K562 (cell line): ENCODE measurements around the gene CSTF2T. TPM values are rescaled to one million over a fixed set of nuclear protein-coding genes. Genes with fewer than 3 reads are reported as not detected.

Experiments
- ADNP ChIP-seq: fragments of 200-800 bp; sonication (Bioruptor generic); IDR thresholded peaks from 2 replicates; pipeline ENCODE4 v1.6.1; 2016; ENCODE audit warnings: missing genetic modification characterization, missing compliant biosample characterization
- ARID3A ChIP-seq: IDR thresholded peaks from 2 replicates; pipeline ENCODE4 v1.6.1; 2012; ENCODE audit warnings: low read depth, low read length, improper control_type of control experiment, borderline replicate concordance
- CREBBP ChIP-seq: IDR thresholded peaks from one replicate; pipeline ENCODE4 v1.6.1; 2012; ENCODE audit warnings: low read depth, mild to moderate bottlenecking, control low read depth, inconsistent platforms, low read length
- ETV5 ChIP-seq: sonication (generic); formaldehyde crosslinking; IDR thresholded peaks from 2 replicates; pipeline ENCODE4 v1.4.0; 2020; ENCODE audit warnings: low read depth, mild to moderate bottlenecking, missing genetic modification reagents
- GTF2E2 ChIP-seq: fragments of 200-800 bp; sonication (Bioruptor generic); IDR thresholded peaks from 2 replicates; pipeline ENCODE4 v1.6.1; 2016; ENCODE audit warnings: missing genetic modification characterization, missing compliant biosample characterization
- KAT8 ChIP-seq: fragments of 450-650 bp; IDR thresholded peaks from 2 replicates; pipeline ENCODE4 v1.6.1; 2016; ENCODE audit warnings: low read depth, mild to moderate bottlenecking
- L3MBTL2 ChIP-seq: fragments of 450-650 bp; IDR thresholded peaks from 2 replicates; pipeline ENCODE4 v1.6.1; 2016; ENCODE audit warnings: mild to moderate bottlenecking, moderate library complexity
- MAZ ChIP-seq, 2 experiments: fragments of 450-650 bp in 1 of 2; sonication (generic) in 1 of 2; formaldehyde crosslinking; IDR thresholded peaks in 1 of 2; conservative IDR thresholded peaks in 1 of 2; 2 replicates each; pipeline versions ENCODE4 v1.4.0 to v1.5.0; 2020; ENCODE audit warnings: mild to moderate bottlenecking in 1 of 2, missing genetic modification reagents in 1 of 2
- PHF20 ChIP-seq: fragments of 450-650 bp; IDR thresholded peaks from 2 replicates; pipeline ENCODE4 v1.6.1; 2018; ENCODE audit not compliant: partially characterized antibody
- POLR3A ChIP-seq: IDR thresholded peaks from 2 replicates; pipeline ENCODE4 v1.6.1; 2011; ENCODE audit warnings: borderline replicate concordance, mild to moderate bottlenecking, moderate library complexity; ENCODE audit not compliant: insufficient read length, insufficient read depth; ENCODE audit errors: extremely low read depth
- RFX7 ChIP-seq: fragments of 250-450 bp; sonication (Bioruptor Pico); IDR thresholded peaks from 2 replicates; pipeline ENCODE4 v1.5.1; 2021; ENCODE audit warnings: mild to moderate bottlenecking
- SAFB ChIP-seq: fragments of 200-400 bp; formaldehyde crosslinking; IDR thresholded peaks from 2 replicates; pipeline ENCODE4 v1.6.1; 2017; ENCODE audit warnings: low read depth, low read length, borderline replicate concordance
- SIN3B ChIP-seq: fragments of 450-650 bp; IDR thresholded peaks from 2 replicates; pipeline ENCODE4 v1.6.1; 2017; ENCODE audit warnings: low read depth, mild to moderate bottlenecking, moderate library complexity
- SMARCE1 ChIP-seq: fragments of 450-650 bp; IDR thresholded peaks from 2 replicates; pipeline ENCODE4 v1.7.1; 2016; ENCODE audit warnings: mild to moderate bottlenecking
- SPI1 ChIP-seq: IDR thresholded peaks from 2 replicates; pipeline ENCODE4 v1.6.1; 2011; ENCODE audit warnings: low read depth, low read length, control low read depth, borderline replicate concordance
- XRCC5 ChIP-seq: fragments of 200-400 bp; formaldehyde crosslinking; IDR thresholded peaks from 2 replicates; pipeline ENCODE4 v1.6.1; 2017; ENCODE audit warnings: low read depth, mild to moderate bottlenecking, low read length
- ZBTB12 ChIP-seq: fragments of 250-450 bp; sonication (Bioruptor Pico); IDR thresholded peaks from 2 replicates; pipeline ENCODE4 v1.4.0; 2020
- ZHX1 ChIP-seq: fragments of 150-350 bp; conservative IDR thresholded peaks from 2 replicates; pipeline ENCODE4 v1.6.1; 2014; ENCODE audit warnings: low read length
- ZNF511 ChIP-seq: sonication (generic); formaldehyde crosslinking; IDR thresholded peaks from 2 replicates; pipeline ENCODE4 v1.8.0; 2022; ENCODE audit warnings: mild to moderate bottlenecking, missing genetic modification reagents
- ZNF77 ChIP-seq: fragments of 250-450 bp; sonication (Bioruptor Pico); IDR thresholded peaks from 2 replicates; pipeline ENCODE4 v1.5.0; 2020
- ZZZ3 ChIP-seq: fragments of 450-650 bp; IDR thresholded peaks from 2 replicates; pipeline ENCODE4 v1.6.1; 2016; ENCODE audit warnings: antibody characterized with exemption, mild to moderate bottlenecking, moderate library complexity
- polyA plus RNA-seq, 8 experiments: library from polyadenylated mRNA; depleted of rRNA in 4 of 8; stranded (reverse) in 5 of 8; unstranded in 3 of 8; fragments of >200 nt; fragmentation: Nextera tagmentation in 2 of 8; fragmentation: Illumina TruSeq in 1 of 8; extraction: Ambion mirVana in 2 of 8; extraction: Trizol in 1 of 8; gene quantifications; 2 replicates each; pipeline versions ENCODE4 v1.2.1 to v1.2.3, GENCODE V29; 2011 to 2014; ENCODE audit warnings: inconsistent platforms in 1 of 8, missing spikeins in 1 of 8
- total RNA-seq, 7 experiments: library from RNA; depleted of rRNA in 6 of 7; stranded (reverse); fragments of >200 nt in 6 of 7; fragmentation: Illumina TruSeq in 2 of 7; extraction: Trizol in 2 of 7; gene quantifications; 2 replicates each; pipeline versions ENCODE4 v1.2.1 to v1.2.3, GENCODE V29; 2011 to 2021; ENCODE audit warnings: low replicate concordance in 1 of 7

CSTF2T gene
- total and polyA plus RNA-seq, 9 of the 15 experiments (the other 6 are each of a cell fraction or from before 2014, with no cell fraction given) = 10.3 to 32.4 (median 24.2) TPM

- TF ChIP-seq ZHX1 (peak; percentile 79; the same call in 1 of the 2 replicates), RFX7 (CRISPR knock-in tag) (no peak), ZNF511 (CRISPR knock-in tag) (peak; percentile 86), PHF20 (peak; percentile 91), ETV5 (CRISPR knock-in tag) (peak; percentile 90), GTF2E2 (tag) (peak; percentile 38; the same call in 1 of the 2 replicates), SAFB (no peak), SIN3B (peak; percentile 83; the same call in 1 of the 2 replicates), ZNF77 (no peak), SMARCE1 (no peak), ZBTB12 (CRISPR knock-in tag) (peak; percentile 91), ADNP (no peak), KAT8 (no peak), ARID3A (no peak), CREBBP (no peak), SPI1 (0 out of 2 replicates have a peak, but pooled peaks have one; percentile 11), ZZZ3 (peak; percentile 75; the same call in 1 of the 2 replicates), L3MBTL2 (peak; percentile 98), MAZ (CRISPR knock-in tag; conservative IDR thresholded peaks at IDR 0.05 in 1 of 2, IDR thresholded peaks at IDR 0.05 in 1 of 2) (peak; percentile 74 to 75), XRCC5 (peak; percentile 94), POLR3A (no peak)
These were observed at the start of gene CSTF2T (continued) for GRCh38 chr10:51699475-51700227.
